GM08714 (cell line): ENCODE data around the gene FGG.

Source experiments
- H3K4me3 ChIP-seq: fragments of 200-500 bp; sonication (Bioruptor generic); 2 replicates; pipeline ENCODE4 v1.5.1; 2014; ENCODE audit warnings: mild to moderate bottlenecking, low read length, inconsistent platforms
- ZNF274 ChIP-seq: IDR thresholded peaks from 2 replicates; pipeline ENCODE4 v1.6.1; 2012; ENCODE audit warnings: mild to moderate bottlenecking, low read depth, low read length

FGG gene

GRCh38 chr4:154620111-154620510, 7.7 kb upstream of the FGG start:
- H3K4me3 ChIP-seq, result no peak overlapping the region
- no peak for TF ChIP-seq ZNF274

GRCh38 chr4:154618708-154619315, 6.4 kb upstream of the FGG start:
- no peak overlapping the region for H3K4me3 ChIP-seq
- TF ChIP-seq ZNF274, result no peak

GRCh38 chr4:154617820-154618317, 5.4 kb upstream of the FGG start:
- no peak for TF ChIP-seq ZNF274
- no peak overlapping the region for H3K4me3 ChIP-seq

DNA sequence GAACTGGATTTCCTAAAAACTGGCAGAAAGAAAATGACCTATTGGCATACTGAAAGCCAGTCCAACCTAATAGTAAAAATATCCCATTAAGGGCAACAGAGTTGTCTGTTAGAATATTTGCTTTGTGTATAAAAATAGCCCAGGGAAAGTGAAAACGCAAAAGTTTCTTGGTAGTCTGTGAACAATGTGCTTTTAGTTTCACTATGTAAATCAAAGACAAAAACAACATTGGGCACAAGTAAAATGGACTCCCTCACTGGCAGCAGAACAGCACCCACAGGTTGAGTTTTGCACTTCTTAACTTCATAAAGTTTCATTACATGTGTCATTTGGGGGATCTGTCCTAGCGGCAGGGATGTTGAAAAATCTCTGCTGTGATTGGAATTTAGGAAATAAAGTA, 4.3 kb upstream of the FGG start:
- TF ChIP-seq ZNF274, result no peak

GRCh38 chr4:154616287-154616686, 3.8 kb upstream of the FGG start:
- TF ChIP-seq ZNF274, result no peak
- H3K4me3 ChIP-seq, result no peak overlapping the region; the same call in 1 of the 2 replicates

More for the DNA sequence above, 4.3 kb upstream of the FGG start:
- no peak overlapping the region for H3K4me3 ChIP-seq

DNA sequence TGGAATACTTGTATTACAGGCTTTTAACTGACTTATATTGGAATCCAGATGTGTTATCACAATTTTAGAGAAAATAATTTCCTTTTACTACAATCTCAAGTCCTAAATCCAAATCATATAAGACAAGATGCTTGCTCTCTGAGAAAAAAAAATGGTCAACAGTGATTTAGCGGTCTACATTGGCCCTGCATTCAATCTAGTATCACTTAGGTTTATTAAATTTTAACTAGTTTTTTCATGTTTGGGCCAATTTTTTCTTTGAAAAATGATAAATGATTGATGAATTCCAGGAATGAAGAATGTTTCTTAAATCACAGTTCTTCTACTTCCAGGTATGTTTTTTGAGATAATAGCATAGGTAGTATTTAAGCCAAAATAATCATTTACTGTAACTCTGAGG, 2.8 kb upstream of the FGG start:
- TF ChIP-seq ZNF274, result no peak
- no peak overlapping the region for H3K4me3 ChIP-seq

- no peak for TF ChIP-seq ZNF274
- no peak overlapping the region for H3K4me3 ChIP-seq
These were observed 1.9 kb upstream of the FGG start for GRCh38 chr4:154614306-154614705.

DNA sequence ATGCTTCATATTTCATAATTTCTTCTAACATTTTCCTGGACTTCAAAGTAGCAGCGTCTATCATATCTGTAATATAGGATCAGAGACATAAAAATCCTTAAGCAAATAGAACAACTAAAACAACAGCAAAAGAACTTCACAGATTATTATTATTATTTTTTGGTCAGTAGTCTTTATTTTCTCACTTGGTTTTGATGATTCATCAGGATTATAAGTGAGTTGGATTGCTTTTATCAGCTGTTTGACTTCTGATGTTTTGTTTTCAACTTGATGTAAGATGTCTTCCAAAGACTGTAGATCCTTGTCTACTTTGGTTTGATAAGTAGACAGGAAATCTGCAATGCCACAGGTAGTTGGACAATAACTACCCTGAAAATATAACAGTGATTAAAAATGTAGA, 623 bp downstream of the FGG start:
- no peak overlapping the region for H3K4me3 ChIP-seq
- no peak for TF ChIP-seq ZNF274

DNA sequence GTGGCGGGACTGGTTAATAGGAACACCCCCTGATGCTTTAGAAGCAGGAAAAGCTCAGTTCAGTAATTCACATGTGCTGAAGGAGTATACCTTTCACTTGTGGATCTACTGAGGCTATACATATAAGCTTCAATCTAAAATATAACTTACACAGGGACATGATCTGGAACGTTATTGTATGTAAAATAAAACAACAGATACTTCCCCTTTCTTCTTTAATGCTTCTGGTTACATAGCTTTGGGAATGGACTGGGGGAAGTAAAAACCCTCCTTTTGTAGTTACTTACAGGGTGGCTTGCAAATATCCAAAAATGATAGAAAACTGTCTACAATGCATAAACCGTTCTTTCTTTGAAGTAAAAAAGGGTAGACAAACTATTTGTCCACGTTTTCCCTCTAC, 1.9 kb downstream of the FGG start:
- no peak overlapping the region for H3K4me3 ChIP-seq
- TF ChIP-seq ZNF274, result no peak

- no peak for TF ChIP-seq ZNF274
- no peak overlapping the region for H3K4me3 ChIP-seq
These were observed 2.9 kb downstream of the FGG start for GRCh38 chr4:154609532-154609931.

- TF ChIP-seq ZNF274, result no peak
- no peak overlapping the region for H3K4me3 ChIP-seq
These were observed 3.8 kb downstream of the FGG start for GRCh38 chr4:154608361-154609252.

- TF ChIP-seq ZNF274, result no peak
- H3K4me3 ChIP-seq, result no peak overlapping the region
These were observed 5.4 kb downstream of the FGG start for GRCh38 chr4:154606728-154607723.

GRCh38 chr4:154604696-154605200, 7.7 kb downstream of the FGG start:
- H3K4me3 ChIP-seq, result no peak overlapping the region
- no peak for TF ChIP-seq ZNF274
